Measurements from ENCODE around the gene NCBP2. TPM values are rescaled to one million over a fixed set of nuclear protein-coding genes. Genes with fewer than 3 reads are reported as not detected.

The NCBP2 gene
- total RNA-seq, 4 donors from 2014 or later = 18.8 to 32.9 (median 27.0) TPM

DNA sequence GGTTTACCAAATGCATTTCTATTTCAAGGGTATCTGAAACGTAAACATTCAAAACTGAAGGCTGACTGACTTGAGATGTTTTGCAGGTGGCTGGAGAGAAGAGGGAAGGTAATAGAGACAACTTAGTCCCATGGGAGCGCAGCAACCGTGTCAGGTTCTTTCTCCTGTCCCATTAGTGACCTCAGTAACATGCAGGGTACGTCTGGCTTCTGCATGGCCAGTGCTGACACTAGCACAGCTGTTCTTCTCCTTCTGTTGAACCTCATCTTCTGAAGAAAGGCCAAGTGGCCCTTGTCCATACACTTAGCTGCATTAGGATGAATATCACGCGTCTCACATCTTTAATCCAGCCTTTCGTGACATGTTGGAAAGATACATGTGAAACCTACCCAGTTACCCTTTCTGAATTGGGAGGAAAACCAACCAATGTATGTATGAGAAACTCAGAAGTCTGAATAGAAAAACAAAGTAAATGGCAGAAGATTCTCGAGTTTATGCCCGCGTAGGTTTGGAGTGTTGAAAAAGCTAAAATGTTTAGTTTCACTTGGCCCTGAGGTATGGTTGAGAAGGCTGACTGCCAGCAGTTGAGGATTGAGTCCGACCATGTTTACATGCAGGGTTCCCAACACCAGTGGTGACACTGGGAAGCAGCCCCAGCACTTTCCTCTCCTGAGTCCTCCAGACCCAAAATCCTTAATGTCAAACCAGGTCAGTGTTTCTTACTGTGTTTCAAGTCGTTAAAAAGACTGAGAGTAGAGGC is 10.3 kb downstream of the NCBP2 start:
- WGBS, 2 donors = 91 to 92% methylated on average over 12 of the region's 12 CpGs
- TF ChIP-seq POLR2A (IDR thresholded peaks at IDR 0.05) = no peak
- TF ChIP-seq, protein P1, sequence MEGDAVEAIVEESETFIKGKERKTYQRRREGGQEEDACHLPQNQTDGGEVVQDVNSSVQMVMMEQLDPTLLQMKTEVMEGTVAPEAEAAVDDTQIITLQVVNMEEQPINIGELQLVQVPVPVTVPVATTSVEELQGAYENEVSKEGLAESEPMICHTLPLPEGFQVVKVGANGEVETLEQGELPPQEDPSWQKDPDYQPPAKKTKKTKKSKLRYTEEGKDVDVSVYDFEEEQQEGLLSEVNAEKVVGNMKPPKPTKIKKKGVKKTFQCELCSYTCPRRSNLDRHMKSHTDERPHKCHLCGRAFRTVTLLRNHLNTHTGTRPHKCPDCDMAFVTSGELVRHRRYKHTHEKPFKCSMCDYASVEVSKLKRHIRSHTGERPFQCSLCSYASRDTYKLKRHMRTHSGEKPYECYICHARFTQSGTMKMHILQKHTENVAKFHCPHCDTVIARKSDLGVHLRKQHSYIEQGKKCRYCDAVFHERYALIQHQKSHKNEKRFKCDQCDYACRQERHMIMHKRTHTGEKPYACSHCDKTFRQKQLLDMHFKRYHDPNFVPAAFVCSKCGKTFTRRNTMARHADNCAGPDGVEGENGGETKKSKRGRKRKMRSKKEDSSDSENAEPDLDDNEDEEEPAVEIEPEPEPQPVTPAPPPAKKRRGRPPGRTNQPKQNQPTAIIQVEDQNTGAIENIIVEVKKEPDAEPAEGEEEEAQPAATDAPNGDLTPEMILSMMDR (IDR thresholded peaks at IDR 0.05) = no peak
- intact Hi-C loops (cut with DNase I; ENCODE audit: low total_unique reads) = no loop called here
- no peak overlapping the region for H3K4me3 ChIP-seq (ENCODE audit: low read depth, poor library complexity, severe bottlenecking)
- no peak for DNase-seq (ENCODE audit: low spot score in 2 of 2)

DNA sequence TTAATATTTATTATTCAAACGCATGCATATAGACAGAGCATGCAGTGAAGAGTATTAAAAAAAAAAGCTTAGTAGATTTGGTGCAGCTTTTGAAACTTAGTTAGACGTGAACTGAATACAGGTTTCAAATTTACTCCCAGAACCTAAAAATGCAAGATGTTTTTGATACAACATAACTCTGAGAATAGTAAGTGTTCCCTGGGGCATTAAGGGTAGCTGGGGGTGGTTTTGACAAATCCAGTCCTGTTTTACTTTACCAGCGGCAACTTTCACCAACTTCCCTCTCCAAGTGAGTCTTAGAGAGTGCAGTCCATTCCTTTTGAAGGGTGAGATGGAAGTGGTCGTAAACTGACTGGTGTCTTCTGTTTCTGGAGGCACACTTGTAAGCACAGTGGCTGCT is 11.2 kb downstream of the NCBP2 start:
- 91 to 96% methylated on average over 4 of the region's 4 CpGs for WGBS, 2 donors
- DNase-seq (ENCODE audit: low spot score in 2 of 2) = no peak
- H3K4me3 ChIP-seq (ENCODE audit: low read depth, poor library complexity, severe bottlenecking) = no peak overlapping the region
- intact Hi-C loops (cut with DNase I; ENCODE audit: low total_unique reads) = no loop called here
- TF ChIP-seq, protein P1 (IDR thresholded peaks at IDR 0.05) = no peak
- no peak for TF ChIP-seq POLR2A (IDR thresholded peaks at IDR 0.05)

DNA sequence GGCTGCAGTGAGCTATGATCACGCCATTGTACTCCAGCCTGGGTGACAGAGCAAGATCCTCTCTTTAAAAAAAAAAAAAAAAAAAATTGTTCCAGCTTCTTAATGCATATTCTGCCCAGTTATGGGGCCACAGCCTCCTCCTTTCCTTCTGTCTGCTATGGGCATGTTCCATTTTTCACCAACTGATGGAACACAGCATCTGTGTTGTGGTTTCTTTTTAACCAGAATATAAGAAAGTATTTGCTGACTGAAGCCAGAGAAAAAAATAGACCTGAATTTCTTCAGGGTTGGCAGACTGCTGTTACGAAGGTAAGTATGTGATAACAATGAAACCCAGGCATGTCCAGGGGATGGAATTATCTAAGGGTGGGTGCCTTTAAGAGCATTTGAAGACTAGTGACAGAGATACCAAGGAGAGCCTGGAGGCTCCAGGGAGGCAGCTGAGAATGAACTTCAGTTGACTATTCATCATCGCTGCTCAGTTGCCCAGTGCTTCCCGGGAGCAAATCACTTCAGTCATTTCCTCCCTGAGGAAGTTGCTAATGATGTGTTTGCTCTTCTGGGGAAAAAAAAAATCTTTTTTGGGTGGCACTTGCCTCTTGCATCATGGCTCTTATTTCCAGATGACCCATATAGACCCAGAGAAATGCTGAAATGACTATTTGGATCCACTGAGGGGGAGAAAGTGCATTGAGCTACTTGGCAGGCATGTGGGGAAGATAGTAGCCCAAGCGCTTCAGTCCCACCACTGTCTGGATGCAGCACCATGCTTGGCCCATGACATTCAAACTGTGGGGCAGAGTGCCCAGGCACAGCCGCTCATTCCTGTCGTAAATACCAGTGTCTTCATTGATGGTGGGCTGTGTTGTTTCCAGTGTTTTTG is 14.5 kb downstream of the NCBP2 start:
- WGBS, 2 donors = 93 to 94% methylated on average over 7 of the region's 7 CpGs
- no peak for DNase-seq (ENCODE audit: low spot score in 2 of 2)
- intact Hi-C loops (cut with DNase I; ENCODE audit: low total_unique reads) = no loop called here
- TF ChIP-seq, protein P1 (IDR thresholded peaks at IDR 0.05) = no peak
- TF ChIP-seq POLR2A (IDR thresholded peaks at IDR 0.05) = no peak
- no peak overlapping the region for H3K4me3 ChIP-seq (ENCODE audit: low read depth, poor library complexity, severe bottlenecking)

DNA sequence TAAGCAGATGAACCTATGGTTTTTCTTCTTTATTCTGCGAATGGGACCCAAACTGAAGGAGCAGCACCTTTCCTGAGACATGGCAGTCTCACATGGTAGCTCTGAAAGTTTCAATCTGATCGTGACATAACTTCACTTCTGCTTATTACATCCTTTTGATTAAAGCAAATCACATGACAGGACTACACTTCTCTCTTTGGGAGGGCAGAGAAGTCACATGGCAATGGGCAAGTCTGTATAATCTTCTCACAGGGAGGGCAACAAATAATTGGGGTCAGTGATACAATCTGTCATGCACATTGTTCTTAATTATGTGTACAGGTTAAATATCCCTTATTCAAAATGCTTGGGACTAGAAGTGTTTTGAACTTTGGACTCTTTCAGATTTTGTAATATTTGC is 21.6 kb downstream of the NCBP2 start:
- WGBS, 2 donors = 59 to 64% methylated on average over 2 of the region's 2 CpGs
- intact Hi-C loops (cut with DNase I; ENCODE audit: low total_unique reads) = no loop called here
- TF ChIP-seq, protein P1 (IDR thresholded peaks at IDR 0.05) = no peak
- TF ChIP-seq POLR2A (IDR thresholded peaks at IDR 0.05) = no peak
- DNase-seq (ENCODE audit: low spot score in 2 of 2) = no peak
- H3K4me3 ChIP-seq (ENCODE audit: low read depth, poor library complexity, severe bottlenecking) = no peak overlapping the region

DNA sequence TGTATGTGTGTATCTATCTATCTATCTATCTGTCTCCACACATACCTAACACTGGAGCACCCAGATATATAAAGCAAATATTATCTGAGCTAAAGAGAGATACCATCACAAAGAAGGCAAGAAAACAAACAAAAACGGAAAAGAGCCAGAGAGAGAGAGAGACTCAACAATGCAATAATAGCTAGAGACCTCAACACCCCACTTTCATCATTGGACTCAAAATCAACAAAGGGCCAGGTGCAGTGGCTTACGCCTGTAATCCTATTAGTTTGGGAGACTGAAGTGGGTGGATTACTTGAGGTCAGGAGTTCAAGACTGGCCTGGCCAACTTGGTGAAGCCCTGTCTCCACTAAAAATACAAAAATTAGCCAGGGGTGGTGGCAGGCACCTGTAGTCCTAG is 23.4 kb downstream of the NCBP2 start:
- WGBS, 2 donors = 96 to 97% methylated on average over 2 of the region's 2 CpGs
- DNase-seq (ENCODE audit: low spot score in 2 of 2) = no peak
- TF ChIP-seq POLR2A (IDR thresholded peaks at IDR 0.05) = no peak
- TF ChIP-seq, protein P1 (IDR thresholded peaks at IDR 0.05) = no peak
- H3K4me3 ChIP-seq (ENCODE audit: low read depth, poor library complexity, severe bottlenecking) = no peak overlapping the region
- intact Hi-C loops (cut with DNase I; ENCODE audit: low total_unique reads) = no loop called here
